DND-41 (cell line): ENCODE results near the gene FLNA.
"Not testable (repeated sequence)": the region's sequence is repeated elsewhere in the genome, so short reads cannot be mapped to it uniquely, and the experiment has no call there.

Experiments used
- ATAC-seq: fragments of 200-7000 bp; cut with Tn5 transposase; 3 replicates; pipeline ENCODE4 v1.9.1; 2021; ENCODE audit warnings: low read depth; ENCODE audit not compliant: insufficient read depth
- DNase-seq: peaks from one replicate; pipeline ENCODE4 v3.0.0-alpha.2; 2020
- H2AFZ ChIP-seq: 2 replicates; pipeline ENCODE4 v1.6.0; 2012; ENCODE audit warnings: low read depth, low read length
- H3K27ac ChIP-seq: 2 replicates; pipeline ENCODE4 v1.5.1; 2012; ENCODE audit warnings: low read length, inconsistent platforms
- H3K27me3 ChIP-seq: fragments of 200-600 bp; sonication (generic); 2 replicates; pipeline ENCODE4 v1.6.0; 2012; ENCODE audit warnings: low read length, mild to moderate bottlenecking, inconsistent platforms; ENCODE audit not compliant: insufficient read depth, poor library complexity
- H3K36me3 ChIP-seq: 2 replicates; pipeline ENCODE4 v1.5.1; 2012; ENCODE audit warnings: low read length, inconsistent platforms; ENCODE audit not compliant: insufficient read depth
- H3K4me1 ChIP-seq: 2 replicates; pipeline ENCODE4 v1.5.1; 2012; ENCODE audit warnings: mild to moderate bottlenecking, low read length; ENCODE audit not compliant: insufficient read depth
- H3K4me2 ChIP-seq: 2 replicates; pipeline ENCODE4 v1.6.0; 2012; ENCODE audit warnings: mild to moderate bottlenecking, moderate library complexity, low read length, inconsistent platforms; ENCODE audit not compliant: insufficient read depth
- H3K4me3 ChIP-seq, 2 experiments: fragments of 200-600 bp in 1 of 2; shearing (Covaris generic) in 1 of 2; 2 replicates each; pipeline ENCODE4 v1.5.1; 2012 to 2016; ENCODE audit warnings: inconsistent platforms in 2 of 2, low read length in 2 of 2, mild to moderate bottlenecking in 2 of 2, low read depth in 1 of 2, moderate library complexity in 1 of 2
- H3K79me2 ChIP-seq: 2 replicates; pipeline ENCODE4 v1.6.0; 2012; ENCODE audit warnings: low read length, inconsistent platforms; ENCODE audit not compliant: insufficient read depth
- H3K9ac ChIP-seq: 2 replicates; pipeline ENCODE4 v1.6.0; 2012; ENCODE audit warnings: low read depth, mild to moderate bottlenecking, inconsistent platforms, low read length, moderate library complexity
- H3K9me3 ChIP-seq: 2 replicates; pipeline ENCODE4 v1.5.1; 2012; ENCODE audit warnings: low read length, moderate library complexity, mild to moderate bottlenecking, inconsistent platforms; ENCODE audit not compliant: insufficient read depth, severe bottlenecking
- H4K20me1 ChIP-seq: 2 replicates; pipeline ENCODE4 v1.6.0; 2012; ENCODE audit warnings: low read length; ENCODE audit not compliant: insufficient read depth
- EZH2 ChIP-seq: IDR thresholded peaks from 3 replicates; pipeline ENCODE4 v1.6.1; 2012; ENCODE audit warnings: borderline replicate concordance, low read depth, mild to moderate bottlenecking, moderate library complexity, low read length, inconsistent platforms; ENCODE audit not compliant: severe bottlenecking
- TF ChIP-seq, protein P1 (sequence below): IDR thresholded peaks from 2 replicates; pipeline ENCODE4 v1.5.1; 2012; ENCODE audit warnings: borderline replicate concordance, low read length, moderate library complexity, mild to moderate bottlenecking; ENCODE audit not compliant: poor library complexity, severe bottlenecking; ENCODE audit errors: extremely low read depth

FLNA gene

DNA sequence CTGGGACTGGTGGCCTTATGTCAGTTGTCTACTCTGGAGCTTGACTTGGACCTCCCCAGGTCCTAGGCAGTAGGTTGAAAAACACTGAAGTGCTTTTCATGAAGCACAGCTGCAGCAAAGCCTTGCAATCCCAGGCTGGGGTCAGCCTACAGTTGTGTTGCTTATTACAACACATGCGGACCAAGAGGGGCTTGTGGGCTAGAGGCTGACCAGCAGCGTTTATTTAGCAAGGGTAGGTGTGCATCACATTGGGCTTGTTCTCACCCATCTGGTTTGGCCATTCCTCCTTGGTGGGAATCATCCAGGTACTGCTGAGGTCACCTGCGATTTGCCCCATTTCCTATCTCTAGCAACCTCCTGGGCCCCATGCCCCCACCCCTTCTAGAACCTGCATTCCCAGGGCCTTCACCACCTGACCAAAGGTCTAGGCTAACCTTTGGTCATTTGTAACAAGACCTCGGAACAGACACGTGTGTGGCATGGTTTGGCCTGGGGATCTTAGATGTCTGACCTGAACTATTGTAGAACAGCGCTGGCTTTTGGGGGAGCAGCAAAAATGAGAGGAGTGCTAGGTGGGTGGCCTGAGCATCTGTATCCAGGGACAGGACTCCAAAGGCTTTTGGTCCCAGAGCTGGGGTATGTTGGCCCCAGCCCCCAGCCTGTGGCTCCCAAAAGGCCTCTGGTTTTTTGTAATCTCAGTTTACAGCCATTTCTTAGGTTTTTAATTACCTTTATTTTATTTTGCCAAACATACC lies 26.8 kb upstream of the FLNA start:
- Histone ChIP-seq H3K9ac (no peak overlapping the region), H3K27me3 (no peaks in the 10 kb centered on the region), H3K79me2 (peaks cover 31% of the 10 kb centered on the region), H3K27ac (no peak overlapping the region), H3K4me2 (no peak overlapping the region), H3K4me3 (no peak overlapping the region), H3K4me1 (peaks cover 21% of the 10 kb centered on the region), H4K20me1 (peaks cover 21% of the 10 kb centered on the region), H3K9me3 (no peaks in the 10 kb centered on the region), H2AFZ (no peak overlapping the region), H3K36me3 (peaks cover 29% of the 10 kb centered on the region)
- TF ChIP-seq, protein P1, sequence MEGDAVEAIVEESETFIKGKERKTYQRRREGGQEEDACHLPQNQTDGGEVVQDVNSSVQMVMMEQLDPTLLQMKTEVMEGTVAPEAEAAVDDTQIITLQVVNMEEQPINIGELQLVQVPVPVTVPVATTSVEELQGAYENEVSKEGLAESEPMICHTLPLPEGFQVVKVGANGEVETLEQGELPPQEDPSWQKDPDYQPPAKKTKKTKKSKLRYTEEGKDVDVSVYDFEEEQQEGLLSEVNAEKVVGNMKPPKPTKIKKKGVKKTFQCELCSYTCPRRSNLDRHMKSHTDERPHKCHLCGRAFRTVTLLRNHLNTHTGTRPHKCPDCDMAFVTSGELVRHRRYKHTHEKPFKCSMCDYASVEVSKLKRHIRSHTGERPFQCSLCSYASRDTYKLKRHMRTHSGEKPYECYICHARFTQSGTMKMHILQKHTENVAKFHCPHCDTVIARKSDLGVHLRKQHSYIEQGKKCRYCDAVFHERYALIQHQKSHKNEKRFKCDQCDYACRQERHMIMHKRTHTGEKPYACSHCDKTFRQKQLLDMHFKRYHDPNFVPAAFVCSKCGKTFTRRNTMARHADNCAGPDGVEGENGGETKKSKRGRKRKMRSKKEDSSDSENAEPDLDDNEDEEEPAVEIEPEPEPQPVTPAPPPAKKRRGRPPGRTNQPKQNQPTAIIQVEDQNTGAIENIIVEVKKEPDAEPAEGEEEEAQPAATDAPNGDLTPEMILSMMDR, result no peak
- no peak for TF ChIP-seq EZH2
- DNase-seq (peak; percentile 28), ATAC-seq (peak; percentile 14; the same call in 2 of the 3 replicates)

DNA sequence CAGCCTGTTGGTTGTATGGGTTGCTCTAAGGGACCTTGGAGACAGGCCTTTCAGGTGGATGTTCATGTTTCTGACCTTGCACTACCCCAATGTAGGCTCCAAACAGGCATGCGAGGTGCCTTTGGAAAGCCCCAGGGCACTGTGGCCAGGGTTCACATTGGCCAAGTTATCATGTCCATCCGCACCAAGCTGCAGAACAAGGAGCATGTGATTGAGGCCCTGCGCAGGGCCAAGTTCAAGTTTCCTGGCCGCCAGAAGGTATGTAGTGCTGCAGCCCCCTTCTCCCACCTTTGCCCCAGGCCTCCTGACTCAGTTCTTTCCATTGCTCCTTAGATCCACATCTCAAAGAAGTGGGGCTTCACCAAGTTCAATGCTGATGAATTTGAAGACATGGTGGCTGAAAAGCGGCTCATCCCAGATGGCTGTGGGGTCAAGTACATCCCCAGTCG lies 26.0 kb upstream of the FLNA start:
- peaks cover 21% of the 10 kb centered on the region for H3K4me1 ChIP-seq
- H3K79me2 ChIP-seq, result peaks cover 31% of the 10 kb centered on the region
- H3K27me3 ChIP-seq, H3K9me3 ChIP-seq, H3K27ac ChIP-seq, ATAC-seq, H3K9ac ChIP-seq, H2AFZ ChIP-seq, DNase-seq: not testable (repeated sequence)
- H3K4me3 ChIP-seq, result peak overlapping the region in 1 of 2 experiments; percentile 81; a peak in 1 of 4 replicates
- peaks cover 29% of the 10 kb centered on the region for H3K36me3 ChIP-seq
- peak overlapping the region; percentile 78; the same call in 1 of the 2 replicates for H3K4me2 ChIP-seq
- peaks cover 21% of the 10 kb centered on the region for H4K20me1 ChIP-seq

DNA sequence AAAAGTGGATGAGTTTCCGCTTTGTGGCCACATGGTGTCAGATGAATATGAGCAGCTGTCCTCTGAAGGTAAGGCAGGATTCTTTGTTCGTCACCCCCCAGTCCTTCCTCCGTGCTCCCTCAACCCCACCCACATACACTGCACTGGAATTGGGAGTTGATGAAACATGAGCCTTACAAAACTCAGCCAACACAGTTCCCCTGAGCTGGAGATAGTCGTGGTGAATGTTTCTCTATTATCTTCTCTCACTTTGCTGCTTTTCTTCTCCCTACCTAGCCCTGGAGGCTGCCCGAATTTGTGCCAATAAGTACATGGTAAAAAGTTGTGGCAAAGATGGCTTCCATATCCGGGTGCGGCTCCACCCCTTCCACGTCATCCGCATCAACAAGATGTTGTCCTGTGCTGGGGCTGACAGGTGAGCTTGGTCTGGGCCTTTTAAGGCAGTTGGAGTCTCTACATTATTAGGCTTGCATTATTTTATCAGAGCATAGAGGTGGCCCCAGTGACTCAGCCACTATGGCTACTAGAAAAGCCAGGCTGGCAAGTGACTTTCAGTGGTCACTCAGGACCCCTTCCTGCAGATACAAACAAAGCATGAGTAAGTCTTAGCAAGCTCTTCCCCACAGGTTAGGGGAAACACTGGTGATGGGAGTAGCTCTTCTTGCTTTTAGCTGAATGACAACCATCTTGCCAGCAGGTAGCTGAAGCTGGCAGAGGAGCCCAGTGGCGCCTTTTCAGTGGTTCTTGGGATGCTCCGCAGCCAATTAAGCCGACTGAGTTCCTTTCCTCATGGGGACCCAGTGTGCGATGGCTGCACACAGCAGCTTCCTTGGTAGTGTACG lies 25.3 kb upstream of the FLNA start:
- peaks cover 21% of the 10 kb centered on the region for H4K20me1 ChIP-seq
- H2AFZ ChIP-seq, result no peak overlapping the region
- H3K4me1 ChIP-seq, result peaks cover 21% of the 10 kb centered on the region
- TF ChIP-seq EZH2, result no peak
- TF ChIP-seq, protein P1, result no peak
- DNase-seq (no peak), ATAC-seq (no peak)
- peak overlapping the region; percentile 98 for H3K27ac ChIP-seq
- no peaks in the 10 kb centered on the region for H3K9me3 ChIP-seq
- H3K27me3 ChIP-seq, result no peaks in the 10 kb centered on the region
- peaks cover 31% of the 10 kb centered on the region for H3K79me2 ChIP-seq
- H3K4me3 ChIP-seq, result peak overlapping the region; percentile 72 to 81; a peak in 3 of 4 replicates
- H3K4me2 ChIP-seq, result peak overlapping the region; percentile 78
- peak overlapping the region; percentile 98 for H3K9ac ChIP-seq
- H3K36me3 ChIP-seq, result peaks cover 29% of the 10 kb centered on the region
